Stomach (tissue), 4 donors: ENCODE results near the gene SFMBT2.

Source experiments
- CTCF ChIP-seq, 7 experiments: fragments of 450-650 bp in 4 of 7; fragments of 200-600 bp in 3 of 7; sonication (generic) in 3 of 7; IDR thresholded peaks; one replicate each; pipeline ENCODE4 v1.5.1; 2016 to 2019; ENCODE audit warnings: antibody characterized with exemption in 7 of 7, control low read depth in 2 of 7, mild to moderate bottlenecking in 1 of 7
- EP300 ChIP-seq: sonication (generic); formaldehyde crosslinking; IDR thresholded peaks from one replicate; pipeline ENCODE4 v1.6.1; 2017; ENCODE audit warnings: antibody characterized with exemption
- POLR2A ChIP-seq, 4 donors: fragments of 450-650 bp; IDR thresholded peaks; one replicate each; pipeline ENCODE4 v1.6.1; 2016; ENCODE audit warnings: antibody characterized with exemption in 4 of 4, control low read depth in 2 of 4, mild to moderate bottlenecking in 1 of 4, moderate library complexity in 1 of 4
- POLR2AphosphoS5 ChIP-seq, 3 donors: sonication (generic); formaldehyde crosslinking; IDR thresholded peaks; one replicate each; pipeline ENCODE4 v1.6.1; 2016; ENCODE audit warnings: antibody characterized with exemption in 3 of 3

- no peak for TF ChIP-seq CTCF (IDR thresholded peaks at IDR 0.05)
- no peak for TF ChIP-seq POLR2AphosphoS5 (IDR thresholded peaks at IDR 0.05)
- no peak for TF ChIP-seq EP300
- TF ChIP-seq POLR2A (IDR thresholded peaks at IDR 0.05): no peak
Observed at GRCh38 chr10:7460006-7460405, 49.2 kb upstream of the SFMBT2 start.
